HG02870 (cell line): Measurements from ENCODE around the gene TREH.

ENCODE experiments used
- ATAC-seq: cut with Tn5 transposase; IDR thresholded peaks from one replicate; pipeline ENCODE4 v1.9.1; 2021; ENCODE audit warnings: mild to moderate bottlenecking, moderate library complexity; ENCODE audit not compliant: unreplicated experiment

TREH gene

DNA sequence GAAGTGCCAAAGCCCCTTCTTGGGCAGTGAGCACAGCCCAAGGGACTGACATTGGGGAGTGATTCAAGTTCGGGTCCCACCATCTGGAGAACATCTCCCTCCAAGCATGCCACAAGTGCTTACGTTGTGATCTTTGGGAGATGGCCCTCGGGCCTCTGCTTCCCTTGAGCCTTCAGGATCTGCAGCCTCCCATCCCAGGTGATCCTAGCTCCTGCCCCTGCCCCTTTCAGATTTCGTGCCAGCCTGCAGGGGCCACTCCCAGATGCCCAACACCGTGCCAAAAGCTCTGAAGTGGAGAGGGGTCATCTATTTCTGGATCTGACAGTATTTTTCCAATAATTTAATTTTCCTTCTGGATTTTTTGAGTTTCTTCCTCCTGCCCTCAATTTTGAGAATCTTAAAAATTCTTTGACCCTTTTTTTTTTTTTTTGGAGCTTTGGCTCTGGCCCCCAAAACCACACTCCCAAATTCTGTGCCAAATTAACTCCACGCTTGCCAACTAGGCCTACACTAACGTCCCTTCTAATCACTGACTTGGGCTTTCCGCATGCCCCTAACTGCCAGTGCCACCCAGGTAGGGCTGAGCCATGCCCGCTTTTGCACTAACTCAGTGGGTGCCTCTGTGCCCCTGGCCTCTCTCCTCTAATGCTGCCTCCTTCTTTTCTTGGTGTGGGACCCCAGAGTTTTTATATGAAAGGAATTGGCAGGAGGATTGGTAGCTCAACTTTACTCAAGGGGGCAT lies 46.7 kb downstream of the TREH start:
- ATAC-seq = no peak

DNA sequence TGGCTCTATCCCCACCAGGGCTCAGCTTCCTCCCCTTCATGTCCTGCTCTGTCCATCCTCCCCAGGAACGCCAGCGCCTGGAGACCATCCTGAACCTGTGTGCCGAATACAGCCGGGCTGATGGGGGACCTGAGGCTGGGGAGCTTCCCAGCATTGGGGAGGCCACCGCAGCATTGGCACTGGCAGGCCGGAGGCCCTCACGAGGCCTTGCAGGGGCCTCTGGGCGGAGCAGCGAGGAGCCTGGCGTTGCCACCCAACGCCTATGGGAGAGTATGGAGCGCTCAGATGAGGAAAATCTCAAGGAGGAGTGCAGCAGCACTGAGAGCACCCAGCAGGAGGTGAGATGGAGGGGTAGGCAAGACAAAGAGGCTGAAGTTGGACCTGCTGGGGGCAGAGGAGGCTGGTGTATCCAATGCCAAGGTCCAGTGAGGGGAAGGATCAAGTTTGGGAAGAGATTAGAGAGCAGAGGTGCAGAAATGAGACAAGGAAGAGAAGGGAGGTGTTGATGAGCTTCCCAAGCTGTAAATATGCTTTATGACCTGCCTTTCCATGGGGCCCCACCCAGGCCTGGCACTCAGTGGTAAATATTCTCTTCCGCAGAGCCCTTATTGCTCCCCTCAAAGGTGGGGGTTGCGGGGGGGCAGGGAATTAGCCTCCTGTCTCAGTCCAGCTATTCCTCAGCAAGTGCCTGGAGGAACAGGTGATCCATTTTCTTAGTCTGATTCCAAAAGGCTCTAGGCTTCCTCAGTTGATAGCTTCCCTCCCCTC lies 48.1 kb downstream of the TREH start:
- no peak for ATAC-seq

DNA sequence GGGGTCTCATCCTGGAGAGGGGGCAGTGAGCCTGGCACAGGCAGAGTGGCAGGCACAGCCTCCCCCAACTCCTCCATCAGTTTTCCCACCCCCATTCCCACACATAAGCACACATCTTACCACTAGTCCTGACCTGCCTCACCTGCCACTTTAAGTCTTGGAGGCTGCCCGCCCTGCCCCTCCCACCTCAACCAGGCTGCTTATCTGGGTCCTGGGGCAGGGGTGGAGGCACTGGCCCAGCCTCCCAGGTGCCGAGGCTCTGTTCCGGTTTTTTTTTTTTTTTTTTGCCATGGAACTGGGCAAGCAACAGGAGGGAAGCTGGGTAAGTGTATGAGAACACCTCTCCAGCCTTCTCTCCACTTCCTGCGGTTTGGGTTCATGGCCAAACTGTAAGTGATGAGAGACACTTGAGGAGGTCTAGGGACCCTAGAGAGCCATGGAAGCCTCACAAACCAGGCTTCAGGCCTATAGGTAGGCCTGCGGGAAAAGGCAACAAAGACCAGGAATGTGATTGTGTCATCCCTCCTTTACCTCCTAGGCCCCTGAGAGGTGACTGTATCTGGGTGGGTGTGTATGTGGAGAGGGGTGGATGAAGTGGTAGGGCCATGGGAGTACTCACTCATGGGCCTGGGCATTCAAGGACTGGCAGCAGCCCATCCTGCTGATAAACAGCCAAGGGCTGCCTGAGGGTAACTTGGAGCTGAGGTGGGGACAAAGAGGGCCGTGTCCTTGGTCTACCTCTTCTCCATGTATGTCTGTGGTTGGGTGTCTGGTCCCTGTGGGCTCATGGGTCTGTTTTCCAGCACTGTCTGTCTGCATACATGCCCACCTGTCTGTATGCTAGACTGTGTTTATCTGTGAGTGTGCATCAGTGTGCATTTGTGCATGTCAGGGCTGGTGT lies 49.4 kb downstream of the TREH start:
- no peak for ATAC-seq

DNA sequence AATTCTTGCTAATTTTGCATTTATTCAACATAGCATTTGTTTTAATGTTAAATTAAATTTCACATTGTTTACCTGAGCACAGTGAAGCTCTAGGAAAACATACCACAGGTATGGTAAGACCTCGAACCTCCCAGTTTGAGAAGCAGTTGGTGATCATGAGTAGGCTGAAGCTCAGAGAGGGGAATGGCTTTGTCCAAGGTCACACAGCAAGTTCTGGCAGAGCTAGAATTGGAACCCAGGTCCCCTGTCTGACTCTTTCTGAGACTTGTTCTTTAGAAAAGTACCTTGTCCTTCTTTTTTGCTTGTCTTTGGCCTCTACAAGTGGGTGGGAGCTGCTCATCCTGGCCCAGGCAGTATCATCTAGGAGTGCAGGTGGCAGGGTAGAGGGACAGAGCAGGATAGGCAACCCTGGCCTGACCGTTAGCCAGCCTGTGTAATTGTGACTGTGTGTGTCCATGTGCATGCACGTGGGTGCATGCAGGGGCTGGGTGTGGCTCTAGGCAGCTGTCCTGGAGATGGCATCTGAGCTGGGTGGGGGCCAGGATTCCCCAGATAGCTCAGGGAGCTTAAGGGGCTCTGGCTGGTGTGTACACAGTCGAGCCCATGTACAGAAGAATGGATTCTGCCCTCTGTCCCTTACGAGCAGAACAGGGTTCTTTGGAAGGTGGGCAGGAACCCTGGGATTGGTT lies 50.4 kb downstream of the TREH start:
- ATAC-seq = no peak

DNA sequence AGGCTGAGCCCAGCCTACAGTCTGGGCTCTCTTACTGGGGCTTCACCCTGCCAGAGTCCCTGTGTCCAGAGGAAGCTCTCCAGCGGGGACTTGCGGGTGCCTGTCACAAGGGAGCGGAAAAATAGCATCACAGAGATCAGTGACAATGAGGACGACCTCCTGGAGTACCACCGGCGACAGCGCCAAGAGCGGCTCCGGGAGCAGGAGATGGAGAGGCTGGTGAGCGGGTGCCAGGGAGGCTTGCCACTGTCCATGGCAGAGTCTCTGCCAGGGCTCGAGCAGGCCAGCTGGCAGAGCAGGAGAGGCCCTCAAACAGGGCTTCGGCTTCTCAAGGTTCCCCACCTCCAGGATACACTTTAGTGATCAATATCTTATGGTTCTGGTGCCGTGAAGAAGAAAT lies 51.0 kb downstream of the TREH start:
- no peak for ATAC-seq

DNA sequence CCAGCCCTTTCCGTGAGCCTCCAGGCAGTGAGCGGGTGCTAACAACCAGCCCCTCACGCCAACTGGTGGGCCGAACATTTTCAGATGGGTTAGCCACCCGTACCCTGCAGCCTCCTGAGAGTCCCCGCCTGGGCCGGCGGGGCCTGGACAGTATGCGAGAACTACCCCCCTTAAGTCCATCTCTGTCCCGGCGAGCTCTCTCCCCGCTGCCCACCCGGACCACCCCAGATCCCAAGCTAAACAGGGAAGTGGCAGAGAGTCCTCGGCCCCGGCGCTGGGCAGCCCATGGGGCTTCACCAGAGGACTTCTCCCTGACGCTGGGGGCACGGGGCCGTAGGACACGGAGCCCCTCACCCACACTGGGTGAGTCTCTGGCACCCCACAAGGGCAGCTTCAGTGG lies 51.4 kb downstream of the TREH start:
- ATAC-seq = no peak

DNA sequence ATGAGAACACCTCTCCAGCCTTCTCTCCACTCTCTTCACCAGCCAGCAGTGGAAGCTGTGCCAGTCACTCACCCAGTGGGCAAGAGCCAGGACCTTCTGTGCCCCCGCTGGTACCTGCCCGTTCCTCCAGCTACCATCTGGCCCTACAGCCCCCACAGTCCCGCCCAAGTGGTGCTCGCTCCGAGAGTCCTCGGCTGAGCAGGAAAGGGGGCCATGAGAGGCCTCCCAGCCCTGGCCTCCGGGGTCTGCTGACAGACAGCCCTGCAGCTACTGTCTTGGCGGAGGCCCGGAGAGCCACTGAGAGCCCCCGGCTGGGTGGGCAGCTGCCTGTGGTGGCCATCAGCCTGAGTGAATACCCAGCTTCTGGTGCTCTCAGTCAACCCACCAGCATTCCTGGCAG lies 51.9 kb downstream of the TREH start:
- ATAC-seq = no peak

DNA sequence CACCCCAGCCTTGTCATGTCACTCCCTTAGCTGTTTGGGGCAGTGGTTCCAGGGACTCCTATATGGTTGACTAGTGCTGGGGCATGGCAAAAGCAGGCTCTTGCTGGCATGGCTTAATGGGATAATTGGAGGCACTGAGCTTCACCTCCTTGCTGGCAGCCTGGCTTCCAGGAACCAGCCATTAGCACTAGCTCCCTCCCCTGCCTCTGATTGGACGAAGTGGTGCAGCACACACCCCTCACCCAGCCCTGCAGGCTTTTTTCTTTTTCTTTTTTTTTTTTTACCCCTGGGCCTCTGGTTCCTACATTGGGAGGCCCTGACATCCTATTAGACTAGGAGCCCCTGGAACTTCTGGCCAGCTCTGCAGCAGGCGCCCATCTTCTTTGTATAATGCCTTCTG lies 53.5 kb downstream of the TREH start:
- ATAC-seq = no peak

DNA sequence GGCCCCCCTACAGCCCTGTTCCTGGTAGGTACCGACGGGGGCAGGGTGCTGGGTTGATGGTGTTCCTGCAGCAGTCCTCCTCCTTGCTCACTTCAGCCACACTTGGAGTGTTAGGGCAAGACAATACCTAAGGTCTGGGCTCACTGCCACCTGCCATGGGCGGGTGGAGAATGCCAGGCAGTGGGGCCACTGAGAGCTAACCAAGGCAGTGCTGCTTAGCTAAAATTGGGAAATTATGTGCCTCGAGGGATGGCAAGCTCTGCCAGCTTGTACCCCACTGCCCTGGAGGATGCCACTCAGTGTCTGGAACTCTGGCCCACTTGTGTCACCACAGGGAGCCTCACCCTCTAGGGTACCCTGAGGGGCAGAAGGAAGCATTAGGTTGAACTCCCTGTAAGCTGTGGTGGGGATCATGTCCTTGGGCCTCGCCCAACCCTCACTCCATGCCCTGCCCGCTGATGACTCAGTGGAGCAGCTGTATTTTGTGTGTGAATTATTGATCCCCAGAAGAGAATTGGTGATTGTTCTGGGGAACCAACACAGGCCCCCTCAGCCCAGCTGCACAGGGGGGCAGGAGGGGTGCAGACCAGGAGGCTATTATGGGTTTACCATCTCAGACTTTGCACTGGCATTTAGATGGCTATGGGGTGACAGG lies 54.3 kb downstream of the TREH start:
- no peak for ATAC-seq

DNA sequence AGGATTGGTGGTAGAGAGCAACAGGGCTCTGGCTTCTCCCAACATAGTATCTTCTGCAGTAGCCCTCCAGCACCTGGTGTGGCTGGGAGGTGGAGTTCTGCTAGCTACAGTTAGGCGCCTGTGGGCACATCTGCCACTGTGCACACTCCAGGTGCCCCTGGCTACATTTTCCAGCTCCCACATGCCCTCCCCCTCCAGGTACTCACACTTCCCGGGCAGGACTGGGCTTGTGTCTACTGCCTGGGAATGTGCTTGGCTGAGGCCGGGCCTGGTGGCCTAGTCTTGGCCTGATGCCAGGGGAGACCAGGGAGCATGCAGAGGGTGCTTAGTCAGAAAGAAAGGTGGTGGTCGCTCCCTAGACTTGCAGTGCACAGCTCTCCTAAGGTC lies 56.2 kb downstream of the TREH start:
- no peak for ATAC-seq

DNA sequence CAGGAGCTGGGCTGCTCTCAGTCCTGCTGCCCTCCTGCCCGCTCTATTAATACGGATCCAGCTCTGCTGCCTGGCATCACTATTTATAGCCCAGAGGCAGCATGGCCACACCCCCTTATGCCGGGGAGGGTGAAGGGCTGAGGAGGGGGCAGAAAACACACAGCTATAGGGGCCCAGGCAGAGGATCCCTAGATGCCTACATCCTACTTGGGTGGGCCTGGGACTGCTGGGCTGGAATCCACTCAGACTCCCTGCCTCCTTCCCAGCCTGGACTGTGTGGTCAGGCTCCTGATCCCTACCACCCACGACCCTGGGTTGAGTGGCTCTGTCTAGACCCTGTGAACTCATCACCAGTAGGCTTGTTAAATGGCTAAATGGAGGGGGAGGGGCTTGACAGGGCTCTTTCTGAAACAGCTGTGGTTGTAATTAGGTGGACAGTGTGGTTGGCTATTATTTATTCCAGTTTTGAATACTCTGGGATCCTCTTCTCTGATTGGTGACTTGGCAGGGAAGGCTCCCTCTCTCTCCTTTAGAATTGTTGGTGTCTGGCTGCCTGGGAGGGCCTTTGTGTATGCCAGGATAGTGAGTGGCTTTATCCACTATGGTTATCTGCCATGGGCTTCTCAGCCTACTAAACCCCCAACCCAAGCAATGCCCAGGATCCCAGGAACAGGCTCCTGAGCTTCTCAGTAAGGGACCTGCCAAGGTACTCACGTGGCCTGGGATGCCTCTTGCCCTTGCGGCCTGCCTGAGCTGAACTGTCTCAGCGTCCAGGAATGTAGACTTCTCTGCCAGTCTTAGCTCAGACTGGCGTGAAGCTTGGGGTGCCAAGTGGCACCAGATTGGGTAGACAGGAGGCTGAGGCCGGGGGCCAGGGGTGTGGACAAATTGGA lies 56.8 kb downstream of the TREH start:
- no peak for ATAC-seq

DNA sequence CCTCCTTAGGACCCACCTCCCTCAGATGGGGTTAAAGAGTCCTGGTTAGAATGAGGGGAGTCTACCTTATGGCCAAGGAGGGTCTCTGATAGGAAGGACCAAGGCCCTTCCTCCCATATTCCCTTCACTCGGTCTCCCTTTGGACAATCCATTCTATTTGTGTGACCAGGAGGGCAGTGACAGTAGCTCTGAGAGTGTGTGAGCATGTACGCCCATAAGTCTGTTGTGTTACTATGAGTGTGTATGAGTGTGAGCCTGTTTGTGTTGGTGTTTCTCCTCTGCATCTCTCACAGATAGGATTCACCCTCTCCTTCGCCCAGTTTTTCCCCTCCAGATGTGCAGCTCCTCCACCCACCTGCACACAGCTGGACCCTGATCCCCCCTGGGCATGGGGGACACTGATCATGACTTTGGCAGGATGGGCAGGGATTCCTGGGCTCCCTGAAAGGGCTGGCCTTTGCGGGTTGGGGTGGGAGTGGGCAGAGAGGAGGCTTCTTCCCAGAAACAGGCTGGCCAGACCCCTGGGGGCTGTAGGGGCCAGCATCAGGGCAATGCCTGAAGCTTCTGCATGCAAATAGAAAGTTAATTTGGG lies 57.6 kb downstream of the TREH start:
- ATAC-seq = no peak

DNA sequence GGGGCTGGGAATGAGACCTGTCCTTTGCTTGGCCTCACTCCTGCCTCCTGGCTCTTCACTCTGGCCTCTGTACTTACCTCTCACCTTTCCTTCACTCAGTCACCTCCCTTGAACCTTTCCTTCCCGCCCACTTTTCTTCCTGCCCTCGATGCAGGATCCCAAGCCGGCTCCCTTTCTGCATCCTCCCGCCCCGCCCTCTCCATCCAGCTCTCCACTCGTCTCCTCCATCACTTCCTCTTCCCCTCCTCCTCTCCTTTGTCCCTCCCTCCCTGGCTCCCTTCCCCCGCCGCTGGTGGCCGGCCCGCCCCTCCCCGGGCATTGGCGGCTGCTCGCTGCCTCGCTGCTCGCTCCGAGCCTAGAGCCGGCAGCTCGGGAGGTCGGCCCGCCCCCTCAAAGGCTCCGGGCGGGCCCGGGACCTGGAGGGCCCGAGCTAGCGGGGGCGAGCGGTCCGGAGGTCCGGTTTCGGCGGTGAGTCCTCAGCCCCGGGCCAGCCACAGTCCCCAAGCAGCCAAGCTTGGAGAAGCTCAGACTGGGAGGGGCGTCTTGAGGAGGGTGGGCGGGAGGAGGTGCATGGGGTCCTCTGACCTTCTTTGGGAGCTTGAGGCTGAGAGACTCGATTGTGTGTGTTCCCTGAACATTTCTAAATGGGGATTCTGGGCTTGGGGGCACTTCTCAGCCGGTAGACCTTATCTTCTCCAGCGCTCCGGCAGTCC lies 58.2 kb downstream of the TREH start:
- no peak for ATAC-seq

DNA sequence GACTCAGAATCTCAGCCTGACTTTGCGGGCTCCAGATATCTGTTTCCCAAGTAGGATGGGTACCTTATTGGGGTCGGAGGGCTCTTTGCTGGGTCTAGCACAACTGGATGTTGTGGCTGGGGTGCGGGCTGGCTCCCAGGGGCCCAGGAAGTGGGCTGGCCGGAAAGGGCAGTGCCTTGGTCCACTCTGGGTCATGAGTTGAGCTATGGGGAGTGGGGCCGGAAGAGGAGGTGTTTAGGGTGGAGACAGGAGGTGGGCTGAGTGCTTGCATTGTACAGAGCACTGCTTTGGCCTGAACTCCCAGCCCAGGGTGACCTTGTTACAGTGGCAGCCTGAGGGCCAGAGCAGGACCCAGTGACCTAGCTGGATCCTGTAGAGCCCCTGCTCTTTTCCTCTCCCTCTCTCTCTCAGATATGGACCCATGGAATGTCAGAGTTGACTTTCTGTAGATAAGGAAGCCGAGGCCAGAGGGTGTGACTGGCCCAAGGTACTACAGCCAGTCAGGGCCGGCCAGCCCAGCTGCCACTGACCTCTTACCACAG lies 58.9 kb downstream of the TREH start:
- ATAC-seq = no peak

DNA sequence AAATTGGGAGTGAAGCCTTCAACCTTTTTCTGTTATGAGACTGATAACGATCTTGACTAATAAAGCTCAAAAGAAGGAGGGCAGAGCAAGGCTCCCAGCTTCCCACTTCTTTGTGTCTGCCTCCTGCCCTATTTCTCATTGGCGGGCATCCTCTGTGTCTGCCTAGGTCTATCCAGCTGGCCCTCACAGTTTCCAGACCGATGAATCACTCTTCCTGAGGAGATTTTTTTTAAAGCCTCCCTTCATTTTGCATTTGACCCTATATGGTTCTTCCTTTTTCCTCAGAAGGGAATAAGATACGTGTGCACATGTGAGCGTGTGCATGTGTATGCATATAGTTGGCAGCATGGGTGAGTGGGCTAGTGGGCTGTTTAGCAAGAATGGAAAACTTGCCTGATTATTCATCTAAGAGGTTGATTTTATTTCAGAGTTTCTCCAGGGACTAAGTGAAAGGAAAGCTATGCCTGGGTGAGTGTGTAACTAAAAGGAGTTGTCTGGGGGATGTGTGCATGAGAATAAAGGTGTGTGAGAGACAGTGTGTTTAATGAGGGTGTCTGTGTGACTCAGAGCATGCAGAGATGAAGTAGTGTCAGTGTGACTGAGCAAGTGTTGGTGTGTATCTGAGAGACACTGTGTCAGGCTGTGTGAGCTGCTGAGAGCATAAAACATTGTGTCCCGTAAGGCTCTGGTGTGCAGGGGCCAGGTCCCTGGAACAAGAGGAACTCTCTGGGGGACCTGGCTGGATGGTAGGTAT lies 59.8 kb downstream of the TREH start:
- no peak for ATAC-seq

DNA sequence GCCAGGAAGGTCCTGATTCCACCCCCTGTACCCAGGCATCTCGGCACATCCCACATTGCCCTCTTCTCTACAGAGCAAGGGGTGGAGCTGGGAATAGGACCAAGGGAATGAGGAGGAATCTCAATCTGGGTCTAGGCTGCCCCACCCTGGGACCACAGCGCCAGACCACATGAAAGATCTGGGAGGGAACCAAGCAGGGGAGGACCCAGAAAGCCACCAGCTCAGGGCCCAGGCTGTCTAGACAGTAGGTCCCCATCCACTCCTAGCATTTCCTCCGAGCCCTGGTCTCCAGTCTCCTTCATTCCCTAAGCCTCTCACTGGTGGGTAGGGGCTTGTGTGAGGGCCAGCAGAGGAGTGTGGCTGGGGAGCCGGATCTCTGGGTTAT lies 60.5 kb downstream of the TREH start:
- no peak for ATAC-seq
